Suppressor macrophage treated with lipopolysaccharide for 1 hour (primary cell): ENCODE measurements around the gene RPL34.
A peak's percentile ranks its signal among the peaks of the same experiment; 100 is the strongest.

Experiments
- DNase-seq, 3 donors: peaks; one replicate each; pipeline ENCODE4 v3.0.0-alpha.2; 2020 to 2022

RPL34 gene

GRCh38 chr4:108624263-108625056, 4.1 kb downstream of the RPL34 start:
- peak; percentile 7 to 30 (median 25) for DNase-seq

- DNase-seq = no peak
Measured at GRCh38 chr4:108626056-108626455, 5.7 kb downstream of the RPL34 start.

GRCh38 chr4:108628411-108628810, 8.0 kb downstream of the RPL34 start:
- no peak for DNase-seq

GRCh38 chr4:108635070-108635655, 14.8 kb downstream of the RPL34 start:
- DNase-seq = no peak

GRCh38 chr4:108636246-108636645, 15.9 kb downstream of the RPL34 start:
- no peak for DNase-seq

- DNase-seq = no peak
Measured at GRCh38 chr4:108637856-108638255, 17.5 kb downstream of the RPL34 start.

- DNase-seq = no peak
Measured at GRCh38 chr4:108644237-108644636, 23.9 kb downstream of the RPL34 start.

- DNase-seq = no peak
Measured at GRCh38 chr4:108646706-108647105, 26.3 kb downstream of the RPL34 start.

- no peak for DNase-seq
Measured at GRCh38 chr4:108649863-108650211, 29.5 kb downstream of the RPL34 start.

- DNase-seq = peak; percentile 98 to 99 (median 98)
Measured at GRCh38 chr4:108650212-108651013, 30.0 kb downstream of the RPL34 start, which contains the start of gene OSTC. Gene OSTC, plus strand, starts transcription at chr4:108650599. Its CDS starts 57 bp downstream, at chr4:108650656.

- DNase-seq = peak; percentile 43 to 70 (median 65)
Measured at GRCh38 chr4:108651014-108651791, 30.8 kb downstream of the RPL34 start.

- DNase-seq = no peak
Measured at GRCh38 chr4:108662629-108663028, 42.3 kb downstream of the RPL34 start.

- no peak for DNase-seq
Measured at GRCh38 chr4:108674356-108674977, 54.1 kb downstream of the RPL34 start.
